Stimulated activated CD4-positive, alpha-beta T cell treated with anti-CD3 and anti-CD28 coated beads, TNF-alpha, amount 100 ng/mL, for 1 hour (primary cell): ENCODE data around the gene LKAAEAR1.
"Not testable (repeated sequence)": the region's sequence is repeated elsewhere in the genome, so short reads cannot be mapped to it uniquely, and the experiment has no call there.

Experiments used
- DNase-seq, 3 donors: peaks; one replicate each; pipeline ENCODE4 v3.0.0-alpha.2; 2020; ENCODE audit warnings: low read depth in 3 of 3, low spot score in 1 of 3

Gene LKAAEAR1

GRCh38 chr20:64099086-64099786, 15.0 kb upstream of the LKAAEAR1 start:
- DNase-seq = no peak

DNA sequence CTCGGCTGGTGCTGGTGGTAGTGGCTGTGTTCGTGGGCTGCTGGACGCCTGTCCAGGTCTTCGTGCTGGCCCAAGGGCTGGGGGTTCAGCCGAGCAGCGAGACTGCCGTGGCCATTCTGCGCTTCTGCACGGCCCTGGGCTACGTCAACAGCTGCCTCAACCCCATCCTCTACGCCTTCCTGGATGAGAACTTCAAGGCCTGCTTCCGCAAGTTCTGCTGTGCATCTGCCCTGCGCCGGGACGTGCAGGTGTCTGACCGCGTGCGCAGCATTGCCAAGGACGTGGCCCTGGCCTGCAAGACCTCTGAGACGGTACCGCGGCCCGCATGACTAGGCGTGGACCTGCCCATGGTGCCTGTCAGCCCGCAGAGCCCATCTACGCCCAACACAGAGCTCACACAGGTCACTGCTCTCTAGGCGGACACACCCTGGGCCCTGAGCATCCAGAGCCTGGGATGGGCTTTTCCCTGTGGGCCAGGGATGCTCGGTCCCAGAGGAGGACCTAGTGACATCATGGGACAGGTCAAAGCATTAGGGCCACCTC, 14.3 kb upstream of the LKAAEAR1 start:
- no peak for DNase-seq

DNA sequence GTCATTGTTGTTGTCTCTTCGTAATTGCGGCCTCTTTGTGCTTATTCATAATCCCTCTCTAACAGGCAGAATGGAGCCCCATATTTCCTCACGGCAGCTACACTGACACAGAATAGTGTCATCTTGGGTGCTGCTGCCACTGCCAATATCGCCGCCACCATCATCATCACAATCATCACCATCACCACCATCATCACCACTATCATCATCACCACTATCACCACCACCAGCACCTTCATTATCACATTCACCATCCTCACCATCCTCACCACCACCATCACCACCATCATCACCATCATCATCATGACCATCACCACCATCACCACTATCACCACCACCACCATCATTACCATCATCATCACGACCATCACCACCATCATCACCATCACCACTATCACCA, 12.3 kb upstream of the LKAAEAR1 start:
- no peak for DNase-seq

DNA sequence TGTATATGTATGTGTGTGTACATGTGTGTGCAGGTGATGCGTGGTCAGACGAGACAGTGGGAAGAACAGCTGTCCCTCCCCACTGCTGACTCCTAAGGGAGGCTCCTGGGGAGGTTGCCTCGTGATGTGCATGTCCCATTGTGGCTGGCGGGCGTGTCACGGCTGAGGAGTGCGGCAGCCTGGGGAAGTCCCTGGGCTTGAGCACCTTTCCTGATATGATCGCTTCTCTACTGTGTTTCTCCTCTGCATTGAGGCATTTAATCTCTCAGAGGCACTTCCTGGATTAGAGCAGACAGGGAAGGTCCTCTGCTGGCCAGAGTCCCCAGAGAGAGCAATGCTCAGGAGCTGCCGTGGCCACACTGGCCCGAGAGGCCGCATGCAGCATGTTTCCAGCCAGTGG, 11.7 kb upstream of the LKAAEAR1 start:
- DNase-seq = no peak

- DNase-seq = no peak
These were observed 11.3 kb upstream of the LKAAEAR1 start for GRCh38 chr20:64095455-64095854.

GRCh38 chr20:64093013-64093503, 8.9 kb upstream of the LKAAEAR1 start:
- no peak for DNase-seq

DNA sequence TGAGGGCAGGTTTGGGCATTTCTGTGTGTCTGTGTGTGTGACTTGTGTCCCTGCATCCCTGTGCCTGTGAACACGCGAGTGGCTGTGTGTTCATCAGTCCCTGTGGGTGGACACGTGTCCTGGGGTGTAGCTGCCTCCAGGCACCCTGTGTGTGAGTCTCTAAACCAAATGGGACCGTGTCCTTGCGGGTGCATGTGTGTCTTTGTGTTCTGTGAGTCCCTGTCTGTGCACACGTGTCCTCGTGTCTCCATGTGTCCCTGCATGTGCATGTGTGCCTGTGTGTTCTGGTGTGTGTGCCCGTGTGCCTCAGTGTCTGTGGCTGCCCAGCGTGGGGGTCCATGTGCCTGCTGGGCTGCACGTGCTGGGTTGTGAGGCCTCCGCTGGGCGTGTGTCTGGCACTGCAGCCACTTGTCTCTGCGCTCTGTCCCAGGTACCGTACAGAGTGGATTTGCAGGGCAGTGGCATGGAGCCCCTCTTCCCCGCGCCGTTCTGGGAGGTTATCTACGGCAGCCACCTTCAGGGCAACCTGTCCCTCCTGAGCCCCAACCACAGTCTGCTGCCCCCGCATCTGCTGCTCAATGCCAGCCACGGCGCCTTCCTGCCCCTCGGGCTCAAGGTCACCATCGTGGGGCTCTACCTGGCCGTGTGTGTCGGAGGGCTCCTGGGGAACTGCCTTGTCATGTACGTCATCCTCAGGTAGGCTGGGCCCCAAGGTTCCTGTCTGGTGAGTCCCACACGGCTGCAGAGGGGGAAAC, 8.2 kb upstream of the LKAAEAR1 start:
- DNase-seq = no peak

- DNase-seq = no peak
These were observed 7.6 kb upstream of the LKAAEAR1 start for GRCh38 chr20:64091770-64092169.

DNA sequence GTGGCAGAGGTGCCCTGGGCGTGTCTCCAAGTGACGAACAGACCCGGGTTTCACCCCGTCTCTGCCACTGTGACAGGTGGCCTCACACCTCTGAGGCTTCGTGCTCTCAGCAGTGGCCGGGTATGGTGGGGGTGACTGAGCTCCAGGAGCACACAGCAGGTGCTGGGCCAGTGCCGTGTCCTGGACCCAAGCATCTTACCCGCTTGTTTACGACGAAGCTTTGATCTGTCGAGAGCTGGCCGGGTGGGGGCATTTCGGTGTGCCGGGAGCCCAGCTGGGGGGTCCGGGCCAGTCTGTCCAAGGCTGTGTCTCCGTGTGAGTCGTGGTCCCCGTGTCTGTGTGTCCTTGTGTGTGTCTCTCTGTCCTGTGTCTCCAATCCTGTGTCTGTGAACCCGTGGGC, 7.1 kb upstream of the LKAAEAR1 start:
- DNase-seq = no peak

- DNase-seq = no peak
These were observed 6.0 kb upstream of the LKAAEAR1 start for GRCh38 chr20:64090165-64090564.

GRCh38 chr20:64088586-64088985, 4.4 kb upstream of the LKAAEAR1 start:
- not testable (repeated sequence) for DNase-seq

GRCh38 chr20:64087226-64087825, 3.1 kb upstream of the LKAAEAR1 start:
- not testable (repeated sequence) for DNase-seq

DNA sequence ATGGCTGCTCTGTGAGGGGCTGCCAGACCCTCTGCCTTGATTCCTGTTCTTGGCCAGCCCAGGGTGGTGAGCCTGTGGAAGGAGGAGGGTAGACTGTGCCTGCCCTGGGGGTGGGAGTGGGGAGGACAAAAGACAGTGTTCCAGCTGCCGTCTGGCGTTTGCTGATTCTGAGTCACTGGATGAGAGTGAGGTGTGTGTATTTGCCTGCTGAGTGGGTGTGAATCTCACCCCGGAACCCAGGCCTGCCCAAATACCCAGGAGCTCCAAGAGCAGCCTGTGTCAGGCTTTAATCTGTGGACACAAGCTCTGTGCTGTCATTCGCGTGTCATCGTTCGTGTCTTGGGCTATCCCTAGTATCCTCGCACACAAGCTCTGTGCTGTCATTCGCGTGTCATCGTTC, 2.6 kb upstream of the LKAAEAR1 start:
- no peak for DNase-seq

GRCh38 chr20:64084685-64085152, 521 bp upstream of the LKAAEAR1 start:
- no peak for DNase-seq

- peak in 2 of 3 donors; percentile 36 to 55 for DNase-seq
These were observed 807 bp downstream of the LKAAEAR1 start for GRCh38 chr20:64083378-64083803.

DNA sequence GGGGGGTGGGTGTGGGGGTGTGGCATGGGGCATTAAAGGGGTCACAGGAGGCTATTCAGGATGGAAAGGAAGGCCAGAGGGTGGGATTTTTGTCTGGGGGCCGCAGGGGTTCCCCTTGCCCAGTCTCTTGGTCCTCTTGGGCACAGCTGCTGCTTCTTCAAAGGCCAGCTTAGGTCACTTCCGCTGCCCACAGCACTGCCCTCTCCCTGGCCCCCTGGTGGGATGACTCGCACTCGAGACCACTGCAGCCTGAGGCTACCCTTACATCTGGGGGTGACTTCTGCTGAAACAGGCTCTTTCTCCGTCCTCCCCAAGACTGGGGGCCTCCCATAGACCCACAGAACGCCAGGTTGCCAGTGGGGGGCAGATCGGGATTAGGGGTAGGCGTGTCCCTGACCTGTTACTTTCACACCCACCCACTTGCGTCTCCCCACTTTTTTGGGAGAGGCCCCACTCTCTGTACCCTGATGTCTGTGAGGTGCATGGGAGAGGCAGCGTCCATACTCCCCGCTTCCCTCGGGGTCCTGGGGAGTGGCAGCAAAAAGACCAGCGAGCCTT, 1.3 kb downstream of the LKAAEAR1 start:
- DNase-seq = no peak

GRCh38 chr20:64082126-64082731, 2.0 kb downstream of the LKAAEAR1 start:
- DNase-seq = no peak

- DNase-seq = no peak
These were observed 2.6 kb downstream of the LKAAEAR1 start for GRCh38 chr20:64081624-64081964.

- no peak for DNase-seq
These were observed 3.2 kb downstream of the LKAAEAR1 start for GRCh38 chr20:64080813-64081623.
